HG02840 (cell line): ENCODE measurements around the gene PCED1B.

Experiments used
- ATAC-seq: cut with Tn5 transposase; IDR thresholded peaks from one replicate; pipeline ENCODE4 v1.9.1; 2021; ENCODE audit warnings: mild to moderate bottlenecking, moderate library complexity, moderate number of reproducible peaks; ENCODE audit not compliant: unreplicated experiment, low FRiP score

Gene PCED1B

DNA sequence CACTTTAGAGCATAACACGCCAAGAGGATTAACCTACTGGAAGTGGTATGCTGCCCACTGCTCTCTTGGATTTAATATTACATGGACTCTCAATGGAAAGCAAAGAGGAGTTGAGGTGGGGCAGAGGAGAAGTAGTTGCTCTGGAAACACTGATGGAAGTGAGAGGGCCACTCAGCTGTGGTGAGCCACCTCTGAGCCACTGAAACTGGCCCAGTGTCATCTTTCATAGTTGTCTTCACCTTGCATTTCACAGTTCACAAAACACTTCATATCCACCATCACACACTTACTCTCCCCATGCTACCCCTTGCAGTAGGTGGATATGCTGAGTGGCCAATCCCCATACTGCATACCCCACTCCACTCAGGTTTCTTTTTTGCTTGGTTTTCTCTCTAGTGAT is 12.2 kb upstream of the PCED1B start:
- no peak for ATAC-seq

DNA sequence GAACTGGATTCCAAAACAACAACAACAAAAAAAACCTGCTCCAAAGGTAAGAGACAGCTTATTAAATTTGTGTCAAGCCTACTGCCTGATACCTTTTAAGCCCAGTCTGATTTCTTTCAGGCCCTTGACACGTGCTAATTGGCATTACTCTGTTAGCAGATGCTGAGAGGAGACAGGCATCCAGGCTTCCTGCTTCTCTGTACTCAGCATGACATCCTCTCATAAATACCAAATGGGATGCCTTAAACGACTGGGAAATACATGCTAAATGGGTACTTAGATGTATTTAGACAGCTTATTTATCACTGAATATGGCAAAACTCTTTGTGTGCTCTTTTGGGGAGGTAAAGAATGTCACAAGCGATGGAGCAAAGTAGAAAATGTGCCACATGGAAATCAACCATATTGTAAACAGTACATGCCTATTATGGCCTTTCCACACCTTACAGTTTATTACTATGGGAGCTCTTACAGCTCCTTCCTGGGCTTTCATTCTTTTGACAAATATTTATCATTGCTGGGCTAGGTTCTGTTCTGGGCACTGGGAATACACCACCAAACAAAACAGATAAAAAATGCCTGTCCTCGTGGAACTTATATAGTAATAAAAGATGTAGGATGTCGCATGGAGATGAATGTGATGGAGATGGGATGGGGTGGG is 11.5 kb upstream of the PCED1B start:
- ATAC-seq = no peak

DNA sequence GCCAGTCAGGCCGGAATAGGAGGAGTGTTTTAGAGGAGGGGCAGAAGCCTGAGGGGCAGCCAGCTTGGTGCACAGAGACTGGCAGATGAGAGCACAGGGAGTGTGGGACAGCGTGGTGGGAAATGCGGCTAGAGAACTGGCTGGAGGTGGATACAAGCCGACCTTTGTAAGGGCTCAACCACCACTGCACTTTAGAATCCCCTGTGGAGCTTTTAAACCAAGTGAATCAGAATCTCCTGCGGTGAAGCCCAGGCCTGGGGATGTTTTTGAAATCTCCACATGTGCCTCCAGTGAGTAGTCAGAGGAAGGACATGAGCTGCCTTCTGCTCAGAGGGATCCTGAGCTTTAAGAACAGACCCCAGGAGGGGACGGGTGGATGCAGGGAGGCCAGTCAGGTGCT is 10.9 kb upstream of the PCED1B start:
- ATAC-seq = no peak

DNA sequence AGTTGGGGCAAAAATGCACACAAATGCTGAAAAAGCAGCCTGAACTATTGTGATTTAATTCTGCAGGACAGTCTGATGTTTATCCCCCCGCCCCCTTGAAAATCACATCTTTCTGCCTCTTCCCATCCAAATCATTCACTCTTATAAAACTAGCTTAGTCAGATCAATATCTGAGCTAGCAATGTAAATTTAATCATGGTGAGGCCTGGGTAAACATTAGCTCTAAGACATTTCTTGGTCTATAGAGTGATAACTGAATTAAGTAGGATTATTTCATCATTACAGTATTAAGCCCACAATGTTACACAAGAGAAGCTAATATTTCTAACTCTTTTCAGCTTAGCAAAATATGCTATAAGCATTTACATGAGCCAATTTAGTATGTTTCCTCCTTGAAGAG is 9.1 kb upstream of the PCED1B start:
- ATAC-seq = no peak

DNA sequence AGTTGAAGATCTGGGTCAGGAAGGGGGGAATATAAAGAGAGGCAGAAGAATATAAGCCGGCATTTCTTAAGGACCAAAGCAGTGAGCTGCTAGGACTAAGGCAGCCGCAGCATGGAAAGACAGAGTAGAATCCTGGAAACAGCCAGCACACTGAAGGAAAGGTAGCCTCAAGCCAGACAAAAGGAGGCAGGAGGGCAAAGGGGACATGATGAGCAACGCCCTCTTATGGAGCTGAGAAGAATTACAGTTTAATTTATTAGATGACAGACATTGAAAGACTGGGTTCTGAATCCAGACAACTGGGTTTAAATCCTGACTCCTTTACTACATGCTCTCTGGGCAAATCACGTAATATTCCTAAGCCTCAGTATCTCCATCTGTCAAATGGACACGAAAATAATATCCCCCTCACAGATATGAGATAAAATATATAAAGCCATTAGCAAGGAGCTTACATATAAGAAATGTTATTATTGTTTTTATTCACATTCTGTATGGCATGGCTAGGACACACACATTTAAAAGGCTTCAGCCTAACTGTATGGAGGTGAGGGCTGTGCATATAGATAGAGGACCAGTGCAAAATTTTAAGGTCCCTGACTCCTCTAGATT is 8.1 kb upstream of the PCED1B start:
- no peak for ATAC-seq

DNA sequence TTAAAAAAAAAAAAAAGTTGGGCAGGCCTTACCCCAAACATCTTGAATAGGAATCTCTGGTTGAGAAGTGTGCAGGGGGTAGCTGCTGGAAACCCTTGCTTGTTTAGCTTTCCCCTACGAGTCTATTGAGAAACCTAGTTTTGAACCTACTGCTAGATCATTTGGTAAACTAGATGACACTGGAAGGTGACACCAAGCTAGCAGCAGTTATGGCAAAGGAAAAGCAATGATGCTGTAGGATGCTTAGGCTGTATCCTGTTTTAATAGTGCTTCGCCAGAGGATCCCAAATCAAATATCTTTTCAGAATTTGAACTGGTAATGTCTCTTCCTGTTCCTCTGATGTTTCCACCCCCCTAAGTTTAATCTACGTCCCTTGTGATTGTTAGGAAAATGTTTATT is 5.5 kb upstream of the PCED1B start:
- ATAC-seq = no peak

DNA sequence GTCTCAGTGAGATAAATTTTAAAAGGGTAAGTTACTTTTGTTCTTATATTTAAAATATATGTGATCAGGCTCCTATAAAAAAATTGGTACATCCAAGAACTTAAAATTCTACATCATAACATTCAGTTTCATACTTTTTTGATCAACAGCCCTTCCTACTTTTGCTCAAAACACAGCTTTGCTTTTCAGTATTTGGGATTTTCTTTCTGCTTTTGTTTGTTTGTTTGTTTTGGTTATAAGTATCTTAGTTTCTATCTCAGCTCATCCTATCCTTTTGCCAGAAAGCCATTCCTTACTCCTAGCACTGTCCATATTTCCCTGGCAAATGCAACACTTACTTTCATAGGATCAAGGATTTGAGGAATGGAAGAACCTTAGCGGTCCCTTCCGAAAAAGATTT is 4.7 kb upstream of the PCED1B start:
- ATAC-seq = no peak

DNA sequence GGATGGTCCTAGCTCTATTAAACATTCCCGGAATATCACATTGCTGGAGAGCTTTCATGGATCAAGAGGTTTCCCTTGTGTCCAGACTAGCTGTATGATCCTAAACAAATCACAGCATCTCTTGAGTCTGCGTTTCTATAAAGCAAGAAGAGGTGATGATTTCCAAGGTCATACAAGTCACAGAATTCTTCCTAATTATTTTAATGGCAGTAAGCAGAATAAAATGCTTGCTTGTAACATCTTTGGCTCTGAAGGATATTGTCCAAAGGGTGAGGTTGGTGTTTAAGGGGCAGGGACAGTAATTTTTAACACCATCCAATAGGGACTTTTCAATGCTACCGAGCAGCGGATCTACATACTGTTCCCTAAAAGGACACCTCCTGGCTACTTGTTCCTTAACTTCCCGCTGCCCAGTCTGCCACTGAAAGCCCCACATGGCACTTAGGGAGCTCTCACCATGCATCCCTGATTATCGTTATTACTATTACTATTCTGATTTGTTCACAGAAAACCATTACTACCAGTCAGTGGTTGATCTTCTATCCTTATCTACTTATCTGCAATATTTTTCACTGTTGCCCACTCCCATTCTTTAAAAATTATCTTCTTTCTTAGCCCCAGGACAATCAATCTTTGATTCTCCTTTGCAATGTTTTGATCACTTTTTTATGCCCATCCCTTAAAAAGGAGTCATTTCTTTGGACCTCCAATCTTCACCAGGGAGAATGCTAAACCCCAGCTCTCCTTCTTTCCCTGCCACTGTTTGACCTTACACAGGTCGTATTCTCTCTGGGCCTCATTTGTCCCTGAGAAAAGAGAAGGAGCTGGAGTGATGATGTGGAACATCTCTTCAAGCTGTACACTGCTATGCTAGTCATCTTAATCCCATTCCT is 4.0 kb upstream of the PCED1B start:
- ATAC-seq = no peak

DNA sequence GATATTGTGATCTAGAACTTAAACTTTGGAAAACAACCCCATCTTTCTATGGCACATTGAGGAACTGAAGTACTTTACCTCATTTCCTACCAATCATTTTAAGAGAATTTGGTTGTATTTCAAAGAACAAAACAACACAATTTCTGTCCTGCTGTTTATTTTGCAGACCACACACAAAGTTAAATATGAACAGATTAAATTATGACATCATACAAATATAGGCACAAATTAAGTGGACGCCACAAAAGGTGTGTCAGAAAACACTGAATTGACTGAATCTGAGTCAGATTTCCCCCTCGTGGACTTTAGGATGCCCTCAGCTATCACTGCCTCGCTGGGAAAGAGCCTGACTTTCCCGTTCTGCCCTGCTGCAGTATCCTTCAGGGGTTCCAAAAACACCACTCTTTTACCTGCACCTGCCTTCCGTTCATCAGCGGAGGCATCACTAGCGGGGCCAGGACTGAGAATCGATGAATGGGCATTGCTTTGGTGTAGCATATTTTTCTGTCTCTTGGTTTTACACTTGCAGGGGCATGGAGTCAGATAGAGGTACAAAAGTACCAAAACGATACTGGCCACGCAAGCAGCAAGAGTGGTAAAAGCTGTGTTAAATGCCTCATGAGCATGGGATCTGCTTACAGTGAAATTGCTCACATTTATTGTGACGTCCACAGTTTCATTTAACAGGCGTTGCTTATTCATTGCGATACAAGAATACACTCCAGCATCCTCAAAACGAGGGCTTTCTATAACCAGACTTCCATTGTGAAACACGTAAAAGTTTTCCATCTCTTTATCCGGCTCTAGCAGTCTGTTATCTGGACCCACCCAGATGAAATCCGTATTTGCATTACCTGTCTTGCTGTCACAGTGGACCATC is 2.0 kb upstream of the PCED1B start:
- ATAC-seq = no peak

DNA sequence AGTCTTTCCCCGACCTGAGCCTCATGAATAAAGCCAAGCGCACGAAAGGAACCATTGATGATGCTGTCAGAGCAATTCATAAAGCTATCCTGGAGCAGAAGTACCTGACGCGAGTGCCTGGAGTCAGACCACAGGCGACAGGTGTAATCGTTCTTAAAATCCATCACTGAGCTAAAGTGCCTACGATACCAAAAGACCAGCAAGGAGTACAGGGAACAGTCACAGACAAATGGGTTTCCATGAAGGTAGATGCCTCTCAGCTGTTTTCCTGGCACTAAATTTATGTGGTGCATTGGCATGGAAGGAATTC is 1.4 kb upstream of the PCED1B start:
- no peak for ATAC-seq

DNA sequence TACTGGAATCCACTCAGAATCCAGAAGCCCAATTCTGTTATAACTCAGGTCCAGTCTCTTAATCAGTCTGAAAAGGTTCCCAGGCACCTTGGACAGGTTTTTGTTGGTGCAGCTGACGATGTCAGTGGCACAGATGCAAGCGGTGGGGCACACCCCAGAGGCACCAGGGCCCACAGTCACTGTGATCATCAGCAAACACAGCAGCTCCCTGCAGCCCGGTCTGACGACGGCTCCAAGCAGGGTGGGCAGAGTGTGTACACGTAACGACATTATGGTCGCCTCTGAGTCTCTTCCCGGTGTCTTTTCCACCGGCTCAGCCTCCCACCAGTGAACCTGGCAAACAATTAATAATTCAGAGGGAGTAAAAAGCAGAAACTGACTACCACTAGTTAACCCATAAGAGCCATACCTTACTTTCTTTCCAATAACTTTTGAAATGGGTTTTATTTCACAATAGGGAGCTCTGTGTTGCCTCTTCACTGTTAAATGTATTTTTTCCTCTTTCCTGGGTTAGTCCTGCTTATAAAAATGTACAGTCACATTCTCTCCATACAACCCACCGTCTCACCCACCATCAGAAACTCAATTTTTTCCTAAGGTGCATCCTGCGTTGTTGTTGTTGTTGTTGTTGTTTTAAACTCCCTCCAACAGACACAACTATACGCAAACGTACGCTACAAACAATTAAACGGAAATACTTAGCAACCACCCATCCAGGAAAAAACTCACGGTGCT is 521 bp upstream of the PCED1B start:
- ATAC-seq = no peak

DNA sequence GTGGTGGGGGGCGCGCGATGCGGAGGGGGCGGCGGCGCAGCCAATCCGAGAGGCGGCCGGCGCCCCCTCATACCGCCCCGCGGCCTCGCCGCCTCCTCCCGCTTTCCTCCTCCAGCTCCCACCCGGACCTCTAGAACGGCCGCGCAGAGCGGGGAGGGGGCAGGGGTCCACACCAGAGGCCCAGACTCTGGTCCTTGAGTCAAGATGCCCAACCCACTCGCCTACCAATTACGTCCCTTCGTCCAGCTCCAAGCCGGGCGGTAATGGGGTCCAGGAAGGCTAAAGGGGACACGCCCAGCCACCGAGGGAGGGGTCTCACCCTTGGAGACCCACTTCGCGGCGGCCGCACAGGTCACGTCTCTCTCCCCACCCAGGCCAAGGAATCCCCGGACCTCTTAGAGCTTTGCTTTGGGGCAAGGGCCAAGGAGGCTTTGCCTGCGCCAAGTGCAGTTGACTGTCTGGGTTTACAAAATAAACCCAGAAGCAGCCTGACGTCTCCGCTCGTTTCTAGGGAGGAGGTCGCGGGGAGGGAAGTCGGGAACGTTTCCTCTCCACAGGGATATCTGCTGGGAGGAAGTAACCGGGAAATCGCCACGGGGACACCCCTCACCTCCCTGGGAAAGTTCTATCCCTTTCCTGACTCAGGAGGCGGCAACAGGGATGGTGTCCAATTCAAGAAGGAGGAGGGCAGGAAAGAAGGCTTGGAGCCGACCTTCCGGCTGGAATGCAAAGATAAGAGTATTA is 732 bp downstream of the PCED1B start:
- peak; percentile 26 for ATAC-seq

DNA sequence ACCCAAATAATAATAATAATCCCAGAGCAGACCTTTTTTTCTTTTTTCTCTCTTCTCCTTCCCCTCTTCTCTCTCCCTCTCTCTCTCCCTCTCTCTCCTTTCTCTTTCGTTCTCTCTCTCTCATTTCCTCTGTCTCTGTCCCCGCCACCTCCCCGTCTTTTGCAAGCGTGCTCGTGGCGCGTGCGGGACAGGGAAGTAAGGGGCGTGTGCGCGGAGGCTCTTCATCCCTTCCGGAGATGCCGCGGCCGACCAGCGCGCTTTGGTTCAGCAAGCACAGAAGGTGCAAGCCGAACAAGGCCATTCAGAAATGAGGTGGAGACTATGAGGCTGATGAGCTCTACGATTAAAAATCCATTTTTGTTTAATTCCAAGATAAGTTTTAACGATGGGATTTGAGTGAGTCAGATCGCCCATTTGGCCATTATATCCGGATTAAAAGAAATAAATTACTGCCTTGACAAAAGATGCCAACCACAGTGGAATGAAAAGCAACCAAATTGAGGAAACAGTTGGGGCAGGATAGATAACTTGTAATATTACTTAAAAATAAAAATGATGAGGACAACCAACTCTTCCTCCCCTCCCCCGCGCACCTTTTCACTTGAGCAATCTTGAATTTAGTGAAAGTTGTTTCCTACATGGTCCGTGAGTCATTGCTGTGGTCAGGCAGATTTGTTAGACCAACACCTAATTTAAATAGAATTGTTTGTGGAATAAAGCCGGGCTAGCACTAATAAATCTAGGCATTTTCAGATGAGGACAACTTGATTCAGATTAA is 1.5 kb downstream of the PCED1B start:
- no peak for ATAC-seq

DNA sequence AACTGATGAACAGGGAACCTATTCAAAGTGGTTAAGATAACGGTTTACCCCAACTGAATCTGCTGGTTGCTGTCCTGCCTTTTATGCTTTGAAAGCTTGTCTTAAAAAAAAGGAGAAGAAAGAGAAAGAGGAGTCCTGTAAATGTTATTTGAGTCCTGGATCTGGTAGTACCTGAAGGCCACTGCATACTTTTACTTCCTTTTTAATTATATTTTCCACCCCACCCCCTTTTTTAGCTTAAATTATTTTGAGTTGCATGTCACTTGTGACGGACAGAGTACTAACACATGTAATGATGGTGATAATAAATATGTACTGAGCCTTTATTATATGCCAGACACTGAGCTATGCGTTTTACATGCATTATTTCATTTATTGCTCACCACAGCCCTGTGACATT is 2.9 kb downstream of the PCED1B start:
- no peak for ATAC-seq

DNA sequence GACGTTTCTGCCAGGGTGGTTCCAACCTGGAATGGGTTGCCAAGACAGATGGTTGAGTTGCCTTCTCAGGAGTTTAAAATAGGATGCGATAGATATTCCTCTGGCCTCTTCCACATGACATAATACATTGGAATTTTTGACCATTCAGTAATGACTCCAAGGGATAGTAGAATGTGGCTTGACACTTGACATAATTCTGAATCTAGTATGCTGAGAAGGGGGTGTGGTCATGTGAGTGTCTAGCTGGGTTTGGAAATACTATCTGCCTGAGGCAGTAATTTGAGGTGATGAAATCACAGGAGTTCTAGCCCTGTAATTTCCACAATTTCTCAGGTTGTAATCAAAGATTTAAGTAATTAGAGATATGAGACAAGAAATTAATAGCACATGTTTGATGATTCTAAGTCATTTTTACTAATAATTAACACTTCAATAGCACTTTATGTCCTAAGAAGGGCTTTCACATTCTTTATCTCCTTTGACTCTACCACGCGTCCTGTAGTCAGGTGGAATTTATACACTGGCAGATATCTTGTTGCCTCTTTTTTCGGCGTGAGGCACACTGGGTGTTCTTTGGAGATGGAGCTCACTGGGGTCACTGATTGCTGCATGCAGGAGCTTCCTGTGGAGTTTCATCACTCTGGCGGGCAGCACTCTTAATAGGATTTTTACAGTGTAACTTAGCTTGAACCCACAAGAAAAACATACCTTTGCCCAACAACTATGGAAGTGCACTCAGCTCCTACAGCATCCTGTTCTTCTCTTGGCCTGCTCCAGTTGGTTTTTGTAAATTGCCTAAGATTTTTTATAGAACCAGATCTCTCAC is 3.6 kb downstream of the PCED1B start:
- no peak for ATAC-seq

DNA sequence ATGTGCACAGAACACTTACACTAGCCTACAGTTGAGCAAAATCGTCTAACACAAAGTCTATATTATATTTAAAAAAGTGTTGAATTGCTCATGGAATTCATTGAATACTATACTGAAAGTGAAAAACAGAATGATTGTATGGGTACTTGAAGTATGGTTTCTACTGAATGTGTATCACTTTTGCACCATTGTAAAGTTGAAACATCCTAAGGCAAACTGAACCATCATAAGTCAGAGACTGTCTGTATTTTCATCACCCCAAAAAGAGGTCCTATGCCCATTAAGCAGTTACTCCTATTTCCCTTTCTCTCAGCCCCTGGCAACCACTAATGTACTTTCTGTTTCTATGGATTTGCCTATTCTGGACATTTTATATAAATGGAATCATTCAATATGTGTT is 4.8 kb downstream of the PCED1B start:
- ATAC-seq = no peak

DNA sequence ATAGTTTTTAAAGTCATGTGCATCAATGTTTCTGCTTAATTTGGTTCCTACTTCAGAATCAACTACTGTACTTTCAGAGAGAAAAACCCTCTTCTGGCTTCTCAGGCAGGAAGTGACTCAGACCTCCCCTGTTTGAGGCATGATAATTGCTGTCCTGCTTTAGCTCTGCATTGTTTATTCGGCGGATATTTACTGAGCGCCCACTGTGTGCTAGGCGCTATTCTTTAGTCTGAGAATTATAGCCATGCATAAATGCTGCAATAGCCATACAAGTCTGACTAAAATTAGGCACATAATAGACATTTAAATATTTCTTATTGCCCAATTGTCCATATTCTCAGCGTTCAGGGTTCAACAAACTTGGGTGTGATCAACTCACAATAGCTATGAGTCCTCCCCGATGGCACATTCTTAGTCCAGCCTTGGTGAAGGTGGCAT is 6.4 kb downstream of the PCED1B start:
- ATAC-seq = peak; percentile 64
